Measurements from ENCODE around the gene SERPINA6.
"Not testable (repeated sequence)": the region's sequence is repeated elsewhere in the genome, so short reads cannot be mapped to it uniquely, and the experiment has no call there.

DNA sequence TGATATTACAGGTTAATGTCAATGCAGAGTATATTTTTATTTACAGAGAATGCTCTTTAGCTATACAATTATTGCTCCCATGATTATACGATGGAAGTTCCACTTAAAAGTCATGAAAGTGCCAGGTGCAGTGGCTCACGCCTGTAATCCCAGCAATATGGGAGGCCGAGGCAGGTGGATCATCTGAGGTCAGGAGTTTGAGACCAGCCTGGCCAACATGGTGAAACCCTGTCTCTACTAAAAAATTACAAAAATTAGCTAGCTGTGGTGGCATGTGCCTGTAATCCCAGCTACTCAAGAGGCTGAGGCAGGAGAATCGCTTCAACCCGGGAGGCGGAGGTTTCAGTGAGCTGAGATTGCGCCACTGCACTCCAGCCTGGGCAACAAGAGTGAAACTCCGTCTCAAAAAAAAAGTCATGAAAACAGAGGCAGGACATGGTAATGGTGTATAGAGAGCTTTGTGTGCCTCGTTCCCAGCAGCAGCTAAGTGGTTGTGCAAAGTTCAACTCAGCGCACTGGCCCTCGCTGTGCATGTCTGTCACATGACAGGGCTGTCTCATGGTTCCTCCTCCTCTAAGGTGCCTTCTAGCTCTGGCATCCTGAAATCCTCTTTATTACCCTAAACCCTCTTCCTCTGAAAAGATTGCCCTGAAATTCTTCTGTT, 46.1 kb downstream of the SERPINA6 start:
- TF ChIP-seq, protein P1, sequence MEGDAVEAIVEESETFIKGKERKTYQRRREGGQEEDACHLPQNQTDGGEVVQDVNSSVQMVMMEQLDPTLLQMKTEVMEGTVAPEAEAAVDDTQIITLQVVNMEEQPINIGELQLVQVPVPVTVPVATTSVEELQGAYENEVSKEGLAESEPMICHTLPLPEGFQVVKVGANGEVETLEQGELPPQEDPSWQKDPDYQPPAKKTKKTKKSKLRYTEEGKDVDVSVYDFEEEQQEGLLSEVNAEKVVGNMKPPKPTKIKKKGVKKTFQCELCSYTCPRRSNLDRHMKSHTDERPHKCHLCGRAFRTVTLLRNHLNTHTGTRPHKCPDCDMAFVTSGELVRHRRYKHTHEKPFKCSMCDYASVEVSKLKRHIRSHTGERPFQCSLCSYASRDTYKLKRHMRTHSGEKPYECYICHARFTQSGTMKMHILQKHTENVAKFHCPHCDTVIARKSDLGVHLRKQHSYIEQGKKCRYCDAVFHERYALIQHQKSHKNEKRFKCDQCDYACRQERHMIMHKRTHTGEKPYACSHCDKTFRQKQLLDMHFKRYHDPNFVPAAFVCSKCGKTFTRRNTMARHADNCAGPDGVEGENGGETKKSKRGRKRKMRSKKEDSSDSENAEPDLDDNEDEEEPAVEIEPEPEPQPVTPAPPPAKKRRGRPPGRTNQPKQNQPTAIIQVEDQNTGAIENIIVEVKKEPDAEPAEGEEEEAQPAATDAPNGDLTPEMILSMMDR (IDR thresholded peaks at IDR 0.05) = not testable (repeated sequence)
- TF ChIP-seq POLR2A (IDR thresholded peaks at IDR 0.05) = not testable (repeated sequence)

All from breast epithelium (tissue), 3 donors.